Upper lobe of left lung (tissue), 6 donors: Measurements from ENCODE around the gene C12orf57. TPM values are rescaled to one million over a fixed set of nuclear protein-coding genes. Genes with fewer than 3 reads are reported as not detected.

Experiments
- ATAC-seq, 2 donors: fragments of 200-7000 bp; cut with Tn5 transposase; one replicate each; pipeline ENCODE4 v1.9.1; 2022; ENCODE audit warnings: mild to moderate bottlenecking in 2 of 2, moderate library complexity in 2 of 2; ENCODE audit not compliant: low FRiP score in 2 of 2
- DNase-seq, 2 donors: peaks; one replicate each; pipeline ENCODE4 v3.0.0-alpha.2; 2019 to 2020
- H3K27ac ChIP-seq, 4 donors: fragments of 200-600 bp; sonication (generic); one replicate each; pipeline ENCODE4 v1.5.1; 2016 to 2019
- H3K27me3 ChIP-seq, 4 donors: fragments of 200-600 bp; sonication (generic); one replicate each; pipeline ENCODE4 v1.5.1; 2017 to 2019
- H3K36me3 ChIP-seq, 4 donors: fragments of 200-600 bp; sonication (generic); one replicate each; pipeline ENCODE4 v1.5.1; 2016 to 2019
- H3K4me1 ChIP-seq, 4 donors: fragments of 200-600 bp; sonication (generic); one replicate each; pipeline ENCODE4 v1.5.1; 2018 to 2019
- H3K4me3 ChIP-seq, 4 donors: fragments of 200-600 bp; sonication (generic); one replicate each; pipeline ENCODE4 v1.5.1; 2017 to 2019; ENCODE audit warnings: mild to moderate bottlenecking in 2 of 4, moderate library complexity in 1 of 4
- H3K9me3 ChIP-seq, 4 donors: fragments of 200-600 bp; sonication (generic); one replicate each; pipeline ENCODE4 v1.5.1; 2018 to 2019
- EP300 ChIP-seq, 4 donors: sonication (generic); formaldehyde crosslinking; IDR thresholded peaks; one replicate each; pipeline ENCODE4 v1.5.1; 2017; ENCODE audit warnings: antibody characterized with exemption in 4 of 4, control low read depth in 2 of 4
- POLR2A ChIP-seq, 4 donors: fragments of 450-650 bp; IDR thresholded peaks; one replicate each; pipeline ENCODE4 v1.5.1; 2016 to 2017; ENCODE audit warnings: antibody characterized with exemption in 4 of 4, mild to moderate bottlenecking in 2 of 4
- POLR2AphosphoS5 ChIP-seq, 2 donors: sonication (generic); formaldehyde crosslinking; IDR thresholded peaks; one replicate each; pipeline ENCODE4 v1.5.1; 2017; ENCODE audit warnings: antibody characterized with exemption in 2 of 2
- WGBS, 2 donors: methylation state at CpG; one replicate each; pipeline ENCODE4 v1.1.5; 2017 to 2018; 5-methylcytosine and 5-hydroxymethylcytosine counted together
- total RNA-seq, 6 donors: library from RNA; depleted of rRNA in 4 of 6; stranded (reverse); fragments of >200 nt in 4 of 6; gene quantifications; one replicate each; pipeline versions ENCODE4 v1.1.0 to v1.2.1, GENCODE V29; 2016 to 2021
- TF ChIP-seq, protein P1 (sequence below), 6 experiments: fragments of 450-650 bp in 4 of 6; fragments of 200-600 bp in 2 of 6; sonication (generic) in 2 of 6; IDR thresholded peaks; one replicate each; pipeline ENCODE4 v1.5.1; 2016 to 2019; ENCODE audit warnings: antibody characterized with exemption in 6 of 6
- donor health status: DM: no; HTN: no; CAD: no; lungs with moderate emphysema.
- donor health status: DM: no; HTN: yes; CAD: no; lungs with severe emphysema.

The C12orf57 gene
- total RNA-seq, 6 donors from 2014 or later, result 83.8 to 291 (median 179) TPM

DNA sequence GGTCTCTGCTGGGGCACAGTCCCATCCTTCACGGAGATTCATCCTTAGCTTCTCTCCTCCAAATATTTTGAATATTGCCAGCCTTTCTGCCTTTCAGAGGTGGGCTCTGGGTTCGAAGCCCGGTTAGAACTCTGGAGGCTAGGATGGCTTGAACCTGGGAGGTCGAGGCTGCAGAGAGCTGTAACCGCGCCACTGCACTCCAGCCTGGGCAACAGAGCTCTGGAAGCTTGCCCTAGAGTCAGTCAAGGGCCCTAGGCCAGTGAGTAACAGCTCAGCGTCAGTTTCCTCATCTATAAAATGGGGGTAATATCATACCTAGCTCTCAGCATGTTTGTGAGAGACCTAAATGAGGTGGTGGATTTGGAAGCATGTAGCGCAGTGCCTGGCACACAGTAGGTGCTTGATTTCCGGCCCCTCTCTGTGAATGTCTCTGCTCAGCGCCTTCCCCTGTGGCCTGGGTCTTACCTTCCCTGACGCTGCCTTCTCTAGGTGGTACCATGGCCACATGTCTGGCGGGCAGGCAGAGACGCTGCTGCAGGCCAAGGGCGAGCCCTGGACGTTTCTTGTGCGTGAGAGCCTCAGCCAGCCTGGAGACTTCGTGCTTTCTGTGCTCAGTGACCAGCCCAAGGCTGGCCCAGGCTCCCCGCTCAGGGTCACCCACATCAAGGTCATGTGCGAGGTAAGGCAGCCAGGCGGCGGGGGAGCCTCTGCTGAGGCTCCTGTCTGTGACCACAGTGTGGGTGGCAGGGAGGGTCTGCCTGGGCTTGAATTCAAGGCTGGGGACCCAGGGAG is 10.7 kb downstream of the C12orf57 start:
- Histone ChIP-seq H3K27me3 (no peaks in the 10 kb centered on the region), H3K4me1 (peaks cover 38 to 72% (median 60%) of the 10 kb centered on the region in 4 donors), H3K27ac (peak overlapping the region; percentile 81 to 97 (median 88)), H3K9me3 (no peaks in the 10 kb centered on the region), H3K36me3 (peaks cover 0 to 21% (median 13%) of the 10 kb centered on the region in 4 donors), H3K4me3 (peak overlapping the region in 2 of 4 donors; percentile 51 to 54)
- no peak for TF ChIP-seq POLR2A (IDR thresholded peaks at IDR 0.05)
- no peak for ATAC-seq
- no peak for DNase-seq
- 71 to 78% methylated on average over 7 to 20 of the region's 21 CpGs for WGBS, 2 donors

DNA sequence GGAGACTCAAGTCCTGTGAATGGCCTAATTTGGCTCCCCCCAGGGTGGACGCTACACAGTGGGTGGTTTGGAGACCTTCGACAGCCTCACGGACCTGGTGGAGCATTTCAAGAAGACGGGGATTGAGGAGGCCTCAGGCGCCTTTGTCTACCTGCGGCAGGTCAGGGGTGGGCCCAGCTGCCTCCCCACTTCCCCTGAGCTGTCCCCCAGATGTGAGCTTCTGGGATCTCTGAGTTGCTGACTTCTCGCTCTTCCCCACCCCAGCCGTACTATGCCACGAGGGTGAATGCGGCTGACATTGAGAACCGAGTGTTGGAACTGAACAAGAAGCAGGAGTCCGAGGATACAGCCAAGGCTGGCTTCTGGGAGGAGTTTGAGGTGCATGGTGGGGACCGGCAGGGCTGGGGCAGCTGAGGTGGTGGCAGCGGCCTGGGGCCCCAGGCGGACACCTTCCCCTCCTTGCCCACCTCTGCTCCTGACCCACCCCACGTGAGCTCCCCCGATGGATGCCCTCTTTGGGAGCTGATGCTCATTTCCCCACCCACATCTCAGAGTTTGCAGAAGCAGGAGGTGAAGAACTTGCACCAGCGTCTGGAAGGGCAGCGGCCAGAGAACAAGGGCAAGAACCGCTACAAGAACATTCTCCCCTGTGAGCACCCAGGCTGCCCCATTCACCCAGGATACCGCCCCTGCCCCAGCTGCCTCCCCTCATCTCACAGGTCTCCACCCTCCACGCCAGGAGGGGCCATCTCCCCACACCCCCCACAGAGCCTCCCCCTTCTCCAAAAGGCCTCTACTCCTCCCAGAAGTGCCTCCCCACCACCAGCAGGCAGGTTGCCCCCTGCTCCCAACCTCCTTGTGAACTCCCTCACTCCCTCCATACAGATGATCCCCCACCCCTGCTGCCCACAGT is 11.5 kb downstream of the C12orf57 start:
- Histone ChIP-seq H3K36me3 (peaks cover 0 to 22% (median 16%) of the 10 kb centered on the region in 4 donors), H3K4me1 (peaks cover 46 to 76% (median 65%) of the 10 kb centered on the region in 4 donors), H3K27ac (peak overlapping the region in 3 of 4 donors; percentile 81 to 97 (median 92))

DNA sequence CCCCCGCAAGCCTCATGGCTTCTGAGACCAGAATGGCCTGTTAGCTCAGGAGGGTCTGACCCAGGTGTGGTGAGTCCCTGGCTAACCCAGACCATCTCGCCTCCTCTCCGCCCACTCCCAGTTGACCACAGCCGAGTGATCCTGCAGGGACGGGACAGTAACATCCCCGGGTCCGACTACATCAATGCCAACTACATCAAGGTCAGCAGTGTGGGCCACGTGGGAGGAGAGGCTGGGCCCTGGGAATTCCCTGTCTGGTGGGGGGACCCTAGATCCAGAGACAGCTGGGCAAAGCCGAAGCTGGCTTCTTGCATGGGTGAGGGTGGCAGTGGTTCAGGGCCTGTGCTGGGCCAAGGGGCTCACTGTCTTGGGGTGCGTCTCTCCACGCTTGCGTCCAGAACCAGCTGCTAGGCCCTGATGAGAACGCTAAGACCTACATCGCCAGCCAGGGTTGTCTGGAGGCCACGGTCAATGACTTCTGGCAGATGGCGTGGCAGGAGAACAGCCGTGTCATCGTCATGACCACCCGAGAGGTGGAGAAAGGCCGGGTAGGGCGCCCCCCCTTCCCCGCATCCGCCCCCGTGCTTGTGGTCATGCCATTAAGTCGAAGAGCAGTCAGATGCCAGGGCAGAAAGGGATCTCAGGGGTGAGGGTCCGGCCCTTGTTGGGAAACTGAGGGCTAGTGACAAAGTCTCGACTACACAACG is 12.4 kb downstream of the C12orf57 start:
- ATAC-seq (no peak), DNase-seq (no peak)
- peaks cover 0 to 24% (median 16%) of the 10 kb centered on the region in 4 donors for H3K36me3 ChIP-seq
- no peak for TF ChIP-seq POLR2A (IDR thresholded peaks at IDR 0.05)
- TF ChIP-seq EP300 (IDR thresholded peaks at IDR 0.05), result no peak
- TF ChIP-seq, protein P1, sequence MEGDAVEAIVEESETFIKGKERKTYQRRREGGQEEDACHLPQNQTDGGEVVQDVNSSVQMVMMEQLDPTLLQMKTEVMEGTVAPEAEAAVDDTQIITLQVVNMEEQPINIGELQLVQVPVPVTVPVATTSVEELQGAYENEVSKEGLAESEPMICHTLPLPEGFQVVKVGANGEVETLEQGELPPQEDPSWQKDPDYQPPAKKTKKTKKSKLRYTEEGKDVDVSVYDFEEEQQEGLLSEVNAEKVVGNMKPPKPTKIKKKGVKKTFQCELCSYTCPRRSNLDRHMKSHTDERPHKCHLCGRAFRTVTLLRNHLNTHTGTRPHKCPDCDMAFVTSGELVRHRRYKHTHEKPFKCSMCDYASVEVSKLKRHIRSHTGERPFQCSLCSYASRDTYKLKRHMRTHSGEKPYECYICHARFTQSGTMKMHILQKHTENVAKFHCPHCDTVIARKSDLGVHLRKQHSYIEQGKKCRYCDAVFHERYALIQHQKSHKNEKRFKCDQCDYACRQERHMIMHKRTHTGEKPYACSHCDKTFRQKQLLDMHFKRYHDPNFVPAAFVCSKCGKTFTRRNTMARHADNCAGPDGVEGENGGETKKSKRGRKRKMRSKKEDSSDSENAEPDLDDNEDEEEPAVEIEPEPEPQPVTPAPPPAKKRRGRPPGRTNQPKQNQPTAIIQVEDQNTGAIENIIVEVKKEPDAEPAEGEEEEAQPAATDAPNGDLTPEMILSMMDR (IDR thresholded peaks at IDR 0.05), result no peak
- TF ChIP-seq POLR2AphosphoS5 (IDR thresholded peaks at IDR 0.05), result no peak
- no peaks in the 10 kb centered on the region for H3K9me3 ChIP-seq
- peak overlapping the region in 2 of 4 donors; percentile 91 to 97 for H3K27ac ChIP-seq
- WGBS, 2 donors, result 79 to 83% methylated on average over 18 to 25 of the region's 28 CpGs
- H3K4me3 ChIP-seq, result no peak overlapping the region
- H3K27me3 ChIP-seq, result no peaks in the 10 kb centered on the region
- H3K4me1 ChIP-seq, result peaks cover 54 to 79% (median 69%) of the 10 kb centered on the region in 4 donors

More for the DNA sequence above, 11.5 kb downstream of the C12orf57 start:
- Histone ChIP-seq H3K27me3 (no peaks in the 10 kb centered on the region), H3K9me3 (no peaks in the 10 kb centered on the region), H3K4me3 (peak overlapping the region in 1 of 4 donors; percentile 54)
- ATAC-seq (no peak), DNase-seq (no peak)
- 80 to 93% methylated on average over 17 to 18 of the region's 22 CpGs for WGBS, 2 donors
- TF ChIP-seq EP300 (IDR thresholded peaks at IDR 0.05), result no peak
- TF ChIP-seq, protein P1 (IDR thresholded peaks at IDR 0.05), result no peak
- TF ChIP-seq POLR2A (IDR thresholded peaks at IDR 0.05), result no peak
- TF ChIP-seq POLR2AphosphoS5 (IDR thresholded peaks at IDR 0.05), result no peak

DNA sequence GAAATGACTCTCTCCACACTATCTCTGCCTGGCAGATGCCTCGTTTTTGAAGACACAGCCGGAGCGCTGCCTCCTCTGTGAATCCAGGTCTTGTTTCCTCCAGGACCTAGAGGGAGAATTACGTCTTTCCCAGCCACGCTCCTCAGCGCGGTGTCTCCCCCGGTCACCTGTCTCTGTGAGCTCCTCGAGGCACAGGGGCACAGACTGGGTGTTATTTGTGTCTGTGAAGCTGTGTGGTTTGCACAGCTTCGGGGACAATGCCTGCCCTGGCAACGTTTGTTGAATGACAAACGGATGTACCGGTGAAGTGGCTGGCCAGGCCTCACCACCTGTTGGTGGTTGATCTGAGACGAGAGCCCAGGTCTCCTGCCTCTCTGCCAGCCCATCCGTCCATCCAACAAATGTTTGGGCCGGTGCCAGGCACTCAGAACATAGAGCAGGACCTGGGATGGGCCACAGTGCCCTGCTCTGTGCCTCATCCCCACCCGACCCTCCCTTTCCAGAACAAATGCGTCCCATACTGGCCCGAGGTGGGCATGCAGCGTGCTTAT is 13.4 kb downstream of the C12orf57 start:
- DNase-seq (no peak), ATAC-seq (no peak)
- Histone ChIP-seq H3K36me3 (peaks cover 0 to 24% (median 16%) of the 10 kb centered on the region in 4 donors), H3K4me1 (peaks cover 65 to 89% (median 79%) of the 10 kb centered on the region in 4 donors), H3K9me3 (no peaks in the 10 kb centered on the region), H3K4me3 (no peak overlapping the region), H3K27me3 (no peaks in the 10 kb centered on the region), H3K27ac (peak overlapping the region in 3 of 4 donors; percentile 88 to 91 (median 89))
- 81 to 94% methylated on average over 9 to 20 of the region's 20 CpGs for WGBS, 2 donors
- TF ChIP-seq EP300 (IDR thresholded peaks at IDR 0.05) (no peak), POLR2AphosphoS5 (IDR thresholded peaks at IDR 0.05) (no peak), POLR2A (IDR thresholded peaks at IDR 0.05) (no peak)
- TF ChIP-seq, protein P1 (IDR thresholded peaks at IDR 0.05), result no peak
